NT2/D1 (cell line): ENCODE results near the gene KRT72.

Experiments
- SUZ12 ChIP-seq: IDR thresholded peaks from 2 replicates; pipeline ENCODE4 v1.6.1; 2011; ENCODE audit not compliant: insufficient read length, insufficient read depth; ENCODE audit errors: extremely low read depth
- YY1 ChIP-seq: IDR thresholded peaks from 2 replicates; pipeline ENCODE4 v1.6.1; 2011; ENCODE audit not compliant: insufficient read length, insufficient read depth

DNA sequence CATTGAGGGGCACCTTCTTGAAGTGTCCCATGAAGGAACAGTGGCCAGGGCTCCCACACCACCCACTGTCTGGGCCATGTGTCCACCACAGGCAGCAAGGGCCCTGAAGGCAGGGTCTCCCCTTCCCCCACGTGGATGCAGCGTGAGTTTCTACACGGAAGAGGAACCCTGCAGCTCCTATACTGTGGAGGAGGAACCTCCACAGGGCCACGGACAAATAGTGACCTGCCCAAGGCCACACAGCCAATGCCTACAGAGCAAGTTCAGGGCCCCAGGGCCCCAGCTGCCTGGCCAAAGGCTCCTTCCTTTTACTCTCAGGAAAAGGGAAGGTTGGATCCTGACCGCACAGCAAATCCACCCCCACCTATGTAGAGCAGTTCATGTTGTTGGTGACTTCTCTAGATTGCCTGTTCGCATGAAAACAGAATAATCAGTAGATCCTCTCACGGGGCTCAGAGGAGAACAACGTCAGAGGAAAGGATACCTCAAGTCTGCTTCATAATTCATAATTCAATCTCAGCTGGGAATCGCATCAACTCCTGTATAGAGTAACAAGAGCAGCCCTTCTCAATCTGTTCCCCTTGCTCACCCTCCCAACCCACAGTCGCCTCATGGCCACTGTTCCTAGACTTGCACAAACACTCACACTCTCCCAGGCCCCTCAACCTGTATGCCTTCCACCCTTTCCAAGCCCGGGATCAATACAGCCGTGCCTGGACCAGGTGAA lies 28.2 kb upstream of the KRT72 start:
- TF ChIP-seq SUZ12, result no peak
- TF ChIP-seq YY1, result no peak
